Mucosa of stomach (tissue), 1 donor: ENCODE data around the gene EEA1.

ENCODE experiments used
- H3K27me3 ChIP-seq: one replicate; pipeline ENCODE4 v1.7.0; 2013; ENCODE audit warnings: mild to moderate bottlenecking, low read length; ENCODE audit not compliant: control insufficient read depth, insufficient read depth
- H3K36me3 ChIP-seq: one replicate; pipeline ENCODE4 v1.7.0; 2013; ENCODE audit warnings: low read length; ENCODE audit not compliant: control insufficient read depth, insufficient read depth
- H3K4me1 ChIP-seq: one replicate; pipeline ENCODE4 v1.7.0; 2013; ENCODE audit warnings: mild to moderate bottlenecking, low read length; ENCODE audit not compliant: control insufficient read depth, insufficient read depth
- H3K4me3 ChIP-seq: one replicate; pipeline ENCODE4 v1.7.0; 2013; ENCODE audit warnings: low read length
- H3K9ac ChIP-seq: one replicate; pipeline ENCODE4 v1.7.0; 2013; ENCODE audit warnings: mild to moderate bottlenecking, low read length, moderate library complexity
- H3K9me3 ChIP-seq: one replicate; pipeline ENCODE4 v1.7.0; 2013; ENCODE audit warnings: mild to moderate bottlenecking, low read length, moderate library complexity; ENCODE audit not compliant: control insufficient read depth
- donor health status: Pancreatic carcinoma.

Gene EEA1

DNA sequence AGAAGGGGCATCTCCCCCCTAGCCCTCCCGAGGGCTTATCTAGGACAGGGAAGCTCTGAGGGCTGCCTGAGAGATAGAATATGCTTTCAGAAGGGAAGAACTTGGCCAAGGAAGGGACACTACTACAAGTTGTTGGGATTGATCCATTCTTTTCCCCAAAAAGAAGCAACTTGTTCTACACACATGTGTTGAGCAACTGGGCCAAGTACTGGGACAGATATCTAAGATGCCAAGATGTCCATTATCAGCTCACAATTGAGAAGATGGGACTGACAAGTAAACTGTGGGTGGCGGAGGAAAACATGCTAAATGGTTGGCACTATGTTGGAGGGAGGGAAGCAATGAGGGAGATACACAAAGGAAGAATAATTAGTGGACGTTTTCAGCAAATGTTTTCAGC is 195.4 kb downstream of the EEA1 start:
- H3K4me3 ChIP-seq, result no peak overlapping the region
- H3K9ac ChIP-seq, result no peak overlapping the region
- no peaks in the 10 kb centered on the region for H3K36me3 ChIP-seq
- H3K27me3 ChIP-seq, result no peaks in the 10 kb centered on the region
- H3K4me1 ChIP-seq, result no peaks in the 10 kb centered on the region
- H3K9me3 ChIP-seq, result no peaks in the 10 kb centered on the region

DNA sequence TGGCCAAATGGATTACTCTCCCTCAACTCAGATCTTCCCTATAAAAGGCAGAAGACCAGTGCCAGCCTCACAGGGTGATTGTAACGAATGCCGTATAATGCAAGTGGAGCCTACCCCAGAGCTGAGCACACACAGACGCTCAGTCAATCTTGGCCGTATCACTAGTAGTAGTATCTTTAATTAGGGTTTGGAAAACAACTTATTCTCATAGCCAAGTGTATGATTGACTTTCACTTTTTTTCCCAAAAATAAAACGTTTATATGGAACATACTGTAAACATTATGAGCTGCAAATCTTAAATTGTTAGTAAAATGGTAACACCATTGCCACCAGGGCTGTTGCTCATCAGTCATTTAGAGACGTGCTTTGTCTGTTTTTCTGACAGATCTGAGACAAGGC is 195.9 kb downstream of the EEA1 start:
- Histone ChIP-seq H3K4me1 (no peaks in the 10 kb centered on the region), H3K4me3 (no peak overlapping the region), H3K27me3 (no peaks in the 10 kb centered on the region), H3K9ac (no peak overlapping the region), H3K9me3 (no peaks in the 10 kb centered on the region), H3K36me3 (no peaks in the 10 kb centered on the region)

DNA sequence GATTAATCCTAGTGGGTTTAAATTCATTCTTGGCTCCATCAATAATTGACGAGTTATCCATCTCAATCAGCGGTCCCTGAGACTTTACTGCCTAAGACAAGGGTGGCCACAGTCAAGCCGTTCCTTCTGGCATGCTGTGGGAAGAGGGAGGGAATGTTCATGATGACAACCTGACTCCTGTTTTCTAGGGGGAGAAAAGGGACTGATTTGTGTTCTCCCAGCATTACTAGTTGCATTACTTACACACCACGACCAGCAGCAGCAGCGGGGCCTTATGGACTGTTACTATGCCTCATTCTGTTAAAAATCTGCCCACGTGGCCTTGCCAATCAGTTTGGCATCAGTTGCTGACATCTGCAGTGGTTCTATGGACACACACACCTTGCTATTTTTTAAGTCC is 196.4 kb downstream of the EEA1 start:
- Histone ChIP-seq H3K36me3 (no peaks in the 10 kb centered on the region), H3K4me1 (no peaks in the 10 kb centered on the region), H3K27me3 (no peaks in the 10 kb centered on the region), H3K4me3 (no peak overlapping the region), H3K9ac (no peak overlapping the region), H3K9me3 (no peaks in the 10 kb centered on the region)

DNA sequence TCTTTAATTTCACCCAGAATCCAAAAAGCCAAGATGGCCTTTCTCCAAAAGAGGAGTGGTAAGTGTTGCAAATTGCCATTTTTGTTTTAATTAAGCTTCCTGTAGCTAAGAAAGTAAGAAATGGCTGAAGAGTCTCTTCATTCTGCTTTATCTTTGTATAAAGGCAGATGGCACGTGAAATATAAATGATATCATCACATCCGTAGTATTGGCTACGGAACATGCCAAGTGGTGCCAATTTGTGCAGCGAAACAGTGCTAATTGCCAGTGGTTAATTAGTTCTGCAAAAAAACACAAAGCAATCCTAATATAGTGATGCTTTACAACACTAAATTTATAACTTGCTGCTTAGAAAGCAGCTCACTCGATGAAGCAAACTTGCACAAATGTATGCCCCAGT is 196.9 kb downstream of the EEA1 start:
- Histone ChIP-seq H3K27me3 (no peaks in the 10 kb centered on the region), H3K4me1 (no peaks in the 10 kb centered on the region), H3K4me3 (no peak overlapping the region), H3K36me3 (no peaks in the 10 kb centered on the region), H3K9me3 (no peaks in the 10 kb centered on the region), H3K9ac (no peak overlapping the region)

DNA sequence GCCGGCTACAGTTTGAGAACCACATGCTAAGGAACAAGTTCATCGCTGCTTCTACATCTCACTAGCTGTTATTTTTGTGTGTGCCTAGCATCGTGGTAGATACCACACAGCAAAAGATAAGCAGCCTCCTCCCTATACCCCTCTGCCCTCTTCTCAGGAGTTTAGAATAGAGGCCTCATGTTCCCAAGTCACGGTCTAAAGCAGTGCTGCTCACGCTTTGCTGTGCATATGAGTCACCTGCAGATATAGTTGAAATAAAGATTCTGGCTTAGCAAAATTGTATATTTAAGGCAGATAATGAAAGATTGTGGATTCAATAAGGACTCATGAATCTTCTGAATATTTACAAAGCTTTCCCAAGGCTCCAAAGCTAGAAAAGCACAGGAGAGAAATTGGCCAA is 198.3 kb downstream of the EEA1 start:
- Histone ChIP-seq H3K9me3 (no peaks in the 10 kb centered on the region), H3K4me3 (no peak overlapping the region), H3K27me3 (no peaks in the 10 kb centered on the region), H3K4me1 (no peaks in the 10 kb centered on the region), H3K9ac (no peak overlapping the region), H3K36me3 (no peaks in the 10 kb centered on the region)

DNA sequence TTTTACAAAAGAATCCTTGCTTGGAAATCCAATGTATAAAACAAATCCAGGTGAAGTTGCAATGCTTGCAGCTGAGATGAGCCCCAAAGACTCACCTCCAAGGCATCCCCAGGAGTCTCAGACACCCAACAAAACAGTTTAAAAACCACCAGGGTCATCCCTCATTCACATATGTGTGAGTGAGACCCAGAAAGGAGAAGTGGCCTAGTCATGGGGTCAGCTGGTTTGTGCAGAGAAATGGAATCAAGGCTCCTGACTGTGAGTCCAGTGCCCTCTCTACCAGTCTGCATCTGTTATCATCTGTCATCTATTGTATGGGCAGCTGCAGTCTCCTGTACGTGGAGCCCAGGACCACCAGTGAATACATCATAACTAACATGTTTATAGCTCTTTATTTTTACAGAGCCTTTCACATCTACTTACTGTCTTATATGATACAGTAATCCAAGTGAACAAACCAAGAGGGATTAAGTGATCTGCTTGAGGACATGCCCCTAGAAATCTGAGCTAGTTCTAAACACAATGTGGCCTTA is 199.3 kb downstream of the EEA1 start:
- H3K27me3 ChIP-seq, result no peaks in the 10 kb centered on the region
- H3K36me3 ChIP-seq, result no peaks in the 10 kb centered on the region
- no peak overlapping the region for H3K9ac ChIP-seq
- no peak overlapping the region for H3K4me3 ChIP-seq
- H3K4me1 ChIP-seq, result no peaks in the 10 kb centered on the region
- H3K9me3 ChIP-seq, result no peaks in the 10 kb centered on the region

DNA sequence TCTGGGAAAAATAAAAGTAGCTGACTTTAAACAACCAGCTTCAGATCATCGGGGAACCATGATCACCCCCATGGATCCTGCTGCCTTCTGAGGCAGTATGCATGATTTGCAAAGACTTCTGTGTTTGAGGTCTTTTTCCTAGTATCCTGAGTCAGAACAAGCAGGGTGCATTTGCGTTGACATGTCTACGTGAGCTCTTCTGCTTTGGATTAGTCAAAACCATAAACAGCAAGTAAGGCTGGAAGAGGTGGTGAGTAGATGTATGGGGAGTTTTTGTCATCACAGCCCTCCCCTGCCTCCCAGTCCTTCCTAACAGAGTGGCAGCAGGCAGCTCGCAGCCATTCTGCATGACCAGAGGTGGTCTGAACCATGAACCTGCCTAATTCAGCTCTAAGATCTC is 202.2 kb downstream of the EEA1 start:
- Histone ChIP-seq H3K4me3 (no peak overlapping the region), H3K36me3 (no peaks in the 10 kb centered on the region), H3K9me3 (no peaks in the 10 kb centered on the region), H3K27me3 (no peaks in the 10 kb centered on the region), H3K9ac (no peak overlapping the region), H3K4me1 (no peaks in the 10 kb centered on the region)

DNA sequence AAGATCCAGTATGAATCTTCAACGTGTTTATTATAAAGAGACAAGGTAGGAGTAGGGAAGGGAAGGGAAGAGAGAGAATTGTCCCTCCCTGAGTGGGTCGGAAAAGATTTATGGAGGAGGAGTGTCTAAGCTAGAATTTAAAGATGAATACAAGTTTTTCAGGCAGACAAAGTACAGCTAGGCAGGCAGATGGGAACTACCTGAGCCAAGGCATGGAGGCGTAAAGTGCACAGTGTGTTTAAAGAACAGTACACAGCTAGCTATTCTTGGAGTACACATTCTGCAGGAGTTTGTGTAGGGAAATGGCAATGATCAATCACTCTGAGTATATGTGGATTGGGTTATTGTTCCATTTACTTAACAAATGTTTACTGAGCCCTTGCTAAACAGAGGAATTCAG is 206.2 kb downstream of the EEA1 start:
- H3K4me3 ChIP-seq, result no peak overlapping the region
- H3K4me1 ChIP-seq, result no peaks in the 10 kb centered on the region
- H3K27me3 ChIP-seq, result no peaks in the 10 kb centered on the region
- H3K9ac ChIP-seq, result no peak overlapping the region
- no peaks in the 10 kb centered on the region for H3K36me3 ChIP-seq
- H3K9me3 ChIP-seq, result no peaks in the 10 kb centered on the region

DNA sequence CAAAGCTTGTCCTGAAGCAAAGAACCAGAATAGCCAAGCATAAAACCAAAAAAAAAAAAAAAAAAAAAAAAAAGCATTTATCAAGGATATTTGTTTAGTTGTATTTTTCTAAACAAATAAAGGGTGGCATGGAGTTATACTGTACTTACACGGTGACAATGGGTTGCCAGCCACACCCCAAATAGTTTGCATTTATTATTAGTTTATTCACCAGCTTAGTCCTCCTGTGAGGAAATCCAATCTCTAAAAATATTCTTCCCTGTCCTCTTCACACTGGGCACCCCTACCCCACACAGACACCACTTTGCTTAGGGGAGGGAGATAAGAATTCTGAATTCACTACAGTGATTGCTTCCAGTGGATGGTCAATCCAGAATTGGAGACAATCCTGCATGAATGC is 207.4 kb downstream of the EEA1 start:
- Histone ChIP-seq H3K36me3 (no peaks in the 10 kb centered on the region), H3K9me3 (no peaks in the 10 kb centered on the region), H3K27me3 (no peaks in the 10 kb centered on the region), H3K4me3 (no peak overlapping the region), H3K9ac (no peak overlapping the region), H3K4me1 (no peaks in the 10 kb centered on the region)

DNA sequence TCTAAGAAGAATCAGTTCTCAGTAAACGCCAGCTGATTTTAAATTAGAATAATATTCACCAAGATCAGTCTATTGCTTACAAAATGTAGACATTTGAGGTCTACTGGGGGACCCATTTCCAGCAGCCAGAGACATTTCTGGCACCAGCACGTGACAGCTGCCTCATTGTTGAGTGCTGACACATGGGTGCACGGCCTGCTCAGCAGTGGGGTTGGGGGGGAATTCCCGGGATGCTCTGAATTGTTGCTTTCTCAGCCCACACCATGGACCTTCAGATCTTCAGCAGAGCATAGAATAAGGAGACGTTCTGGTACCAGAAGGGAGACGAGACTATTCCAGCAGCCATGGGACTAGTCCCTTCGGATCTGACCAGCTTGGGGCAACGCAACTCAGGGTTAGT is 208.0 kb downstream of the EEA1 start:
- no peaks in the 10 kb centered on the region for H3K27me3 ChIP-seq
- H3K9me3 ChIP-seq, result no peaks in the 10 kb centered on the region
- no peak overlapping the region for H3K4me3 ChIP-seq
- H3K4me1 ChIP-seq, result no peaks in the 10 kb centered on the region
- H3K9ac ChIP-seq, result no peak overlapping the region
- H3K36me3 ChIP-seq, result no peaks in the 10 kb centered on the region
